ENCODE results near the gene DLG2.

The DLG2 gene

DNA sequence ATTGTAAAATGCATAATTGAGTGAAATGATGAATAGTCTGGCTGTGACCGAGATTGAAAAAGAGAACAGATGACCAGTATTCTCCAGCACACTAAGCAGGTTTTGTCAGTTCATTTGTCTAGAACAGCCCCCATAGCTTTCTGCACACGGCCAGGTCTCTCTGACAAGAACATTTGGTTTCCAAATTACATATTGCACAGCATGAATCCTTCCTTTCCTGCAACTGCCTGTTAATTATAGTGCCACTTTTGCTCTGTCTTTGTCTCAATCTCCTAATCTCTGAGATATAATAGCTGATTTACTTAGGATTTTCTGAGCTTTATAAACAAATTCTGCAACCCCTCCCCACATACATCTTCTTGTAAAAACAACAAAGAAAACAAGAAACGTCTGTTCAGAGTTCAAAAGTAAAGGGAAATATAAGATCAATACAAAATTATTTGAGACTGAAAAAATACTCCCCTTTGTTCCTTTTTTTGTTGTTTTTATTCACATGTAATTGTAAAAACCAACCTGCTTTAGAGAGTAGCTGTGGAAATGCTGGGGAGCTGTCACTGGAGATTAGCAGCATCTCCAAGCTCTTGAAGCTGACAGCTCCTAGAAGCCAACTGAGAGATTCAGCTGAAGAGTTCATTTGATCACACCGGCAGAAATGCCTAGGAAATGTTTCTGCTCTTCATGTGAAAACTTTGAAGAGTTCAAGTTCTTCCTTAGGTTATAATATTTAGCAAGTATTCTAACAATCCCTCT is 998.1 kb downstream of the DLG2 start:
- DNase-seq: no peak

DNA sequence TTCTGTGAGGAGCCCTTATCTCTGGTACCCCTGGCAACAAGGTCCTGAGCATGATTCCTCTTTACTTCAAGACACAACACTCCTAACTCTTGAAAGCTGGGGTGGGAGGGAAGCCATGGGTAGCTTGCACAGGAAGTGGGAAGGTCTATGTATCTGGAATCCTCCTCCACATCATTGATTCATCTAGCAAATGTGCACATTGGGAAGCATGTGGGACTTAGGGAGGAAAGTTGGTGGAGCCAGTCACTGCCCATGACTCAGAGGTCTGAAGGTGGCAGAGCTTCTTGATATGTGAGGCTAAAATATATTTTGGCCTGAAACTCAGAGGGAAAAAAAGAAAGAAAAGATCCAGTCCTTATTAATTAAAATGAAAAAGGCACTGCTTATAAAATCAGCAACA is 1000.9 kb downstream of the DLG2 start:
- DNase-seq: no peak

DNA sequence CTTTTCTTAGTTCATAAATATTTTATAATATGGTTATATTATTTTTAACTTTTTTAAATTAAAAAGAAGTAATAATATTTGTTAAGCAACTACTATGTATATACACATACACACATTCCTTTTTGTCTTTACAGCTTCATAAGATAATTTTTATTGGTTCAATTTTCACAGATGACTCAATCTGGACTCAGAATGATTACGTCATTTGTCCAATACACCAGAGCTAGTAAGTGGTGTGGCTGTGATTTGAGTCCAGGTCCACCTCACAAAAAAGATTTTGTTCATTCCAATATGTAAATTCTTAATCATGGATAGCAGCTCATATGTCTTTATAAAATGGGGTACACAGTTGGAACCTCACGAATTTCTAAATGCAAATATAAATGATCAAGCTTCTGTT is 1014.5 kb downstream of the DLG2 start:
- DNase-seq: no peak

DNA sequence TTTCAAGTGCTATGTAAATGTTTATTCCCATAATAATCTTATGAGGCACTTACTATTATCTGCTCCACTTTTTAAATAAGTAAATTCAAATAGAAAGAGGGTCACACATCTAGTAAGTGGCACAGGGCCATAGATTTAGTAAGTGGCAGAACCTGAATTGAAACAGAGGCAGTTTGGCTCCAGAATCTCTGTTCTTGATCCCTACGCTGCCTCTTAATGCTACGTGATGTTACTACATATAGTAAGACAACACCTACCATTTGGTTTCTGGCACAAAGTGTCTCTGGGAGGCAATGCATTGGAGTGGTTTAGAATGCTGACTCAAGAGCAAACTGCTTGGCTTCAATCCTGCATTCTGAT is 1018.3 kb downstream of the DLG2 start:
- no peak for DNase-seq

DNA sequence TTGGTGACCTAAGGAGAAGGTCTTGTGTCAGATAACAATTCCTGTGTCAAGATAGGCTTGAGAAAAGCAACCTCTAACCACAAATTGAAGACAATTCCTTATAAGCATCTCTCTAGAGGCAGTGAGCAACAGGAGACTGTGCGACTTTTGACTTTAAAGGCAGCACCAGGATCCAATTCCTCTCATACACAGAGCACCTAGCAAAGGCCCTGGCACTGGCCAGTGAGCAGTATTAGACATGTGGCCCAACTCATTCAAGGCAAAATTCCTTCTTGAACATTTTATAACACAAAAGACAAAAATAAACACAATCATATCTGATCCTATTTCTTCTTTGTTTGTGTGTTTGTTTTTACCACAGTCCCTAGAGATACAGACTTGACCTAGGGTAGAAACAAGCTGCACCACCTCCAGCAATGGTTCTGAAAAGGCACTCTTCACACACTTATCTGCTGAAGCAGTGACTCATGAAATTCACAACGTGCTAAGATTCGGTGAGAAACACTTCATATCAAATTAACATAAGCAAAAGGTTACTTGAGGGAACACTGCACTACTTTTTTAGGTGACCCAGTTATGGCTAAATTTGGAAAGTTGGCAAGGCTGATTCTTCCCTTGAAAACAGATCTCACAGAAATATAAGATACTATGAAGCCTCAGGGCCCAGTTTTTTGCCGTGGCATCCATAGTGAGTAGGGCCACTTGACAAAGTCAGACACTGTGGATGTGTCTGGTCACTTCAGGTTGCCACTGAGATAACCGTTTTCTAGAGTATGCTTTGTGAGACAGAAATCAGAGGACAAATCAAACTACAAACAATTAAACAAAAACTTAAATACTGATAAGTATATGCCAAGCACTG is 1018.9 kb downstream of the DLG2 start:
- DNase-seq: no peak

DNA sequence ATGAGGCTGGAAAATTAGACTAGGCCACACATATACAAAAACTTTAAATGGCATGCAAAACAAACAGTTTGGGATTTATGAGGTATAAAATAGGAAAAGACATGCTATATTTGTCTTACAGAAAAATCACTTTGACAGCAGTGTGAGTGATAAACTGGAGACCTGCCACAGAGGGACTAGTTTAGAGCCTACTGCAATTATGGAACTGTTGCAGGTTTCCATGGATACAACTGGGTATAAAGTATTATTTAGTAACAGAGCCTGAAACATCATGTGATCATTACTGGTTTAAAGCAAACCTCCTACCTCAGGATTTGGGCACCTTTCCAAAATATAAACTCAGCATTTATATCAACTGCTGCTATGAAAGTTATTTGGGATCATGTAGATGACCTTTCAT is 1032.5 kb downstream of the DLG2 start:
- DNase-seq: no peak

DNA sequence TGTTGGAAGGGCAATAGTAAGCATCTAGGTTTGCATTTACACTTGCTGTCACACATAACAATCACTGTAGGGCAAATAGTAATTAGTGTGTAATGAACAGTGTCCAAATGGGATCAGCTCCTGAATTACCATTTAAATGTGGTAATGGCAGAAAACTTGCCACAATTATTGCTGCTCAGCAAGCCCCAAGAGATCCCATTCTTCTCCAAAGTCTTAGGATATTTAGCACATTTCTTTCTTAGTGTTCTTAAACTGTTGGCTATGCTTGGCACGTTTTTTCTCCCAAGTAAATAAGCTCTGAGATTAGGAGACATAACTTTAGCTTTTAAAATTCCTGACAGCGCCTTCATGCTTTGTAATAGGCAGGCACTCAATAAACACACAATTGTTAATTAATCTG is 1037.0 kb downstream of the DLG2 start:
- DNase-seq: no peak

DNA sequence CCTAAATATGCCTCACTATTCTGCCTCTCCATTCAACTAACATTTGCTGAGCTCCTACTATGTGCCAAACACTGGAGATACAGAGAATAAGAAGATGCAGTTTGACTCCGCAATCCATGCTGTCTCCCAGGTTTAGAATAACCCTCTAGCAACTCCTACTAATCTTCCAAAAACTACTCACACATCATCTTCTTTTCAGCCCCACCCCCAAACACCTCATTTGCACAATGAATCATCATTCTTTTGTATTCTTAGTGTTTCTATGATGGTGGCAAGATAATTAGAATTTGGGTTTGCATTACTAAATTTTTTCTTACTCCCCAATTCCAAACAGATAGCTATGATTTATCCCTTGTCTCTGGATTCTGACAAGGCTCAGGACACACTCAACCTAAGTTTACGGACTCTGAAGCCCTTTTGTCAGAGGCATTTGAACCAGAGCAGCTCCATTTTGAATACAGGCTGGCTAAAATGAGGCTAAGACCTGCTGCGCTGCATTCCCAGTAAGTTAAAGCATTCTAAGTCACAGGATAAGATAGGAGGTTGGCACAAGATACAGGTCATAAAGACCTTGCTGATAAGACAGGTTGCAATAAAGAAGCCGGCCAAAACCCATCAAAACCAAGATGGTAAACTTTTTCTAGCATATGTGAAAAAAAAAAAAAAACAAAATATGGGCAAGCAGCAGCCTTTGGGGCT is 1038.9 kb downstream of the DLG2 start:
- no peak for DNase-seq

DNA sequence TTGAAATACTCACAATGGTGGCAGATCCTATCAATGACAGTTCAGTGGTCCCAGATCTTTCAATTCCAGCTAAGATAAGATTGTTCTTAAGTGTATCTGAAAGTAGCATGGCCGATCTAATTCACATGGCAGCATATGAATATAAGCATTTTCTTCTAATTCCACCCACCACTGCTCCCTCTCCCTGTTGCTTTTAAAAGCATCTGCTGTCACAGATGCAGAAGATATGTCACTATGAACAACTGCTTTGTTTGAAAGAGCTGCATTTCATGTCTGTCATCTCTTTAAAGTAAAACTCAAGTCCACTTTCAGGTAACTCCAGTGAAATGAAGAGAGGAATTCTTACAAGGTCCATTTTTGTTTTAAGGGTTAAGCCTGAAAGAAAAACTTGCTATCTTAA is 1044.0 kb downstream of the DLG2 start:
- DNase-seq: no peak

DNA sequence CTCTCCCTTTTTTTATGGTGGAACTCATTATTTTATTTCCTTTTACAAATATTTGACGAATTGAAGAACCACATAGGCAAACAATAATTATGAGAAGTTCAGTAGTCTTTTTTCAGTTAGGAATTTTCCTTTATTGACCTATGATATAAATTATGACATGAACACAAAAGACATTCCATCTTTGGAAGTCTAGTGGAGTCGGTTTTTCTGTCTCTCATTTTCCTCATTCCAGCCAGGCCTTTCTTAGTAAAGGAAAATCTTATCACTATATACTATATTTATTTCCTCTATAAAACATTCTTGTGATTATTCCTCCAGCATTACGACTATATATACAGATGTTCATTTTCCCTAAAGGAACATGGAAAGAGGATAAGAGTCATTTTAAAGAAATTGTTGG is 1046.1 kb downstream of the DLG2 start:
- DNase-seq: no peak

DNA sequence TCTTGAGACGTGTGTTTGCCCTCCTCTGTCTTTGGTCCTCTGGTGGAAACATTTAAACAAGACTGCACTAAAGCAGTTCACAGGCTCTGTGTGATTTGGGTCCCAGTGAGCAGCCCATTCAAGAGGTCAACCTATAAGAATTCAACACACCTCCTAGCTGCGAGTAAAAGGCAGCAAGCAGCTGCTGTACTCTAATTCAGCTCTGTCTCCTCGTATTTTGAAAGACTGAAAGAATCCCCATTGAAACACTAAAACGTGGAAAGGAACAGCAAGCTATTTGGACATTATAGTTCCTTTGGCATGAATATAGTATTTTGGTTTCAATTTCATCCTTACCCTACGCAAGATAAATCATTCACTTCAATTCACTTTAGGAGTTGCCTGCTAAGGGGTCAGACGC is 1046.7 kb downstream of the DLG2 start:
- DNase-seq: no peak

DNA sequence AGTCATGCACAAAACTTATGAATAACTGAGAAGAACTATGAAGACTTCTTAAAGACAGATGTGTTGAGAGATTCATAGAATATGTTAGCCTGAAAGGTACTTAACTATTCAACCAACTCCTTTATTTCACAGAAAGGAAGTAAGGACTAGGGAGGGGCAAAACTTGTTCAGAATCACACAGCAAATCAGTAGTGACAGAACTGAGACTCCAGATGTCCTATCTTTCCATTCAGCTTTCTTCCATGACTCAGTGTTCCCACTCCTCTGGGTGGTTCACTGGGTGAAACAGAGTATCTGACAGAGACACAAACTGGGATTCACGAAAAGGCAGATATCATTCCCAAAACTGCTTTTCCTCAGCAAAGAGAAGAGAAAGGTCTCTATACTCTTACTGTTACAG is 1053.3 kb downstream of the DLG2 start:
- DNase-seq: no peak

DNA sequence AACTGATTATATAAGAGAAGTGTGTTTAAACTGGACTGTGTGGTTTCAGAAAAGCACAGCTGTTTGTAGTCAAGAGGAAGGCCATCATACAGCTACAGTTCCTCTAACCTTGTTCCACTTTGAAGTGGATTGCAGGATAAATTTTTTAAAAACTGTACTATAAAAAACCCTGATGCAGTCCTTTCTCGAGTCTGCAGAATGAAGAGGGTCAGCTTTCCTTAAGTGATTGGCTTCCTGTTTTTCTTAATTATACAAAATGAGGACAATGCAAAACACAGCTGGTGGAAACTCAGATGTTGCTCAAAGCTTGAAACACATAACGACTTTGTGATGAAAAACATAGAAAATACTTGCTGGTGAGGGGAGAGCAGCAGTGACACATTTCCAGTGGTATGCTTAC is 1060.5 kb downstream of the DLG2 start:
- DNase-seq: no peak

DNA sequence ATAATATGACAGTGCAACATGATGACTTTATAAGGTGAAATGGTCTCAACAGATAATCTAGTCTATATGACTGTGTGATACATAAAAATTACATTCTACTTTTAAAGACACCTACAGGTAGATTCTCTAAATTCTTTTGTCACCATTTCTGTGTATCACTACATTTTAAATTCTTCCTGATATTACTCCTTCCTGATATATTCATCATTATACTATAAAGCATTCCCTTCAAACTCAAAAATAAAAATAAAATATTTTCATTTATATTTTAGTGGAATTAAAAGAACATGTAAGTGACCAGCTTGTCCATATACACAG is 1062.3 kb downstream of the DLG2 start:
- DNase-seq: no peak

DNA sequence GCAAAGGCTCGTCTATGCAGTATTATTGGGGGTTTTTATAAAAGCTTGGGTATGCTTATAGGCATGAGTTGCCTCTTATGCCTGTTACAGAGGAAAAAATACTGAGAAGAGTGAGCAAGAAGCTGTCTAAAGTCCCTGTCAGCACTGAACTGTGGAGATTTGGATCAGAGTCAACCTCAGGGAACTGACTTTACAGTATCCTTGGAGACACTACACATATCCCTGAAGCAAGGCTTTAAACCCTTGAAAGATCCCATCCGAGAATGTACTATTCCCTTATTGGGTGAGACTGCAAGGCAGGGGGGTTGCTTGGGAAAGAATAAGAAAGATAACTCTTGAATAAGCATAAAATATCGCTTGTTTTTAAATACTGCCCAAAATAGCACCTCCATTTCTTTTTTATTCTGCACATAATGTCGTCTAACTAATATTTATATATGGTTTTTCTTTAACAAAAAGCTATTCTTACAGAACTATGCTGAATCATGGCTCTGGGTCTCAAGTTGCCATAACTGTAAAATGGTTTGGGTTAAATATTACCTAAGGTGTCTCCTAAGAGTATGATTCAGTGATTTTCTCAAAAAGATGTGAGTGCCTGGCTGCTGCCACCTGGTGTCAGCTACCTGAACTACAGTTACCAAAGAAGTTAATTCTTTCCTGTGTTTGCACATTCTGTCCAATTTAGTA is 1062.8 kb downstream of the DLG2 start:
- DNase-seq: peak; percentile 39 to 48

DNA sequence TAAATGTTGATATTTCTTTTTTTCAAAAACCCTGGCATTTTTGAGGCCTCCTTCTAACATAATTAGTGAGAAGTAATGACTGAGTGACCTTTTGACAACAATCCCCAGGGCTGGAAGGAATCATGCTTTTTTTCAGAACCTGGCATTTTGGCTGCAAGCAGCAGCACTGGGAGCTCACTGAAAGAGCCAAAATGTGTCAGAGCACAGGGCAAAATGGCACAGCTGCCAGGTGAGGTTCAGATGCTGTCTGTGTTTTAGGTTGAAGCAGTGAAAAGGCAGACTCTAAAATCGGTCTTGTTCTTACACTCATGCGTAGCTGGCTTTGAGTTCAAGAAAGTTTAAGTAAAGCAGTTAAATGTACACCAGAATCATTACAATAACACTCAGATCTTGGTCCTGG is 1063.8 kb downstream of the DLG2 start:
- DNase-seq: no peak

DNA sequence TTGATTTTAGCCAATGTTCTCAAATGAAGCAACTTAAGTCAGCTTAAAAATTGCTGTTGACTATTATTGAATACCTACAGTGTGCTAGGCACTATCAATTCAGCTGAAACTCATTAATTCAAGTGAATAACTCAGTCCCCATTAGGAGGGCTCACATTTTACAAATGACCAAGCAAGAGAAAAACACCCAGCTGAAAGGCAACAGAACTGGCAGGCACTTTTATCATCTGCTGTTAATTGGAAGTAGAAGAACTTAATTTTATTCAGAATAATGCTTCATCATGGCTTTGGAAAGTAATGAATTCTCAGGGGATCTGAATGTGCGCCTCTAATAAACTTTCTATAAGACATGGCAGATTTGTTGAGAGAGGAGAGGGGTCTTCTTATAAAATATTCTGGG is 1066.9 kb downstream of the DLG2 start:
- no peak for DNase-seq

DNA sequence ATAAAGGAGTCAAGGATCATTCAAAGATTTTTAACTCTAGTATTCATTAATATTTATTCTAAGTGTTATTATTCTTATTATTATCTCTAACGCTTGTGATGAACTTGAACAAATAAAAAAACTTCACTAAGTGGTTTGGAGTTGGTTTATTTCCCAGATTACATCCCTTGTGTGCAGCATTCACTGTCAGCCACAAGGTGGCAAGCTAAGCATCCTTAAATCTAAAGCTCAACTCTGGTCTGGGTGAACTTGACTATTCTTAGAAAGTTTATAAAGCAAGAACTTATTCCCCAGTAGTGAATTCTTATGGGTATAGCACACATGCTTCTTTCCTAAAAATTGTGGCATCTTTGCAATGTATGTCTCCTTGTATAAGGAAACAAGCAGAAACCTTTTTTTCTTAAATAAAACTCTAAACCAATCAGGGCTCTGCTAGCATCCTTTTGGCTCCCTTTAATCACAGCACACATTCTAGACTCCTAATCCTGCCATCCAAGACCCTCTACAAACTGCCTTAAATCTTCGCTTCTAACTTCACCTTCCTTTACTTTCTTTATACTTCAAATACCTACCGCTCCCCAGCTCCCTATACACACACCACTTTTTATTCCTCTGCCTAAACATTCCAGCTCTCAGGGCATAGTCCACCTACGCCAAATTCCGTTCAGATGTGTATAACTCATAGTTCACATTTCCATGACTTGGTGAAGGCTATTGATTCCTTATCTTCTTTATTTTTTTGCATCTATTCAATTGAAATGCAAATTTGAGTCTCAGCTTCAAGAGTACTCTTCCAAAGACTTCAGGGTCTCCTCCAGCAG is 1068.8 kb downstream of the DLG2 start:
- DNase-seq: peak; percentile 13 to 26

DNA sequence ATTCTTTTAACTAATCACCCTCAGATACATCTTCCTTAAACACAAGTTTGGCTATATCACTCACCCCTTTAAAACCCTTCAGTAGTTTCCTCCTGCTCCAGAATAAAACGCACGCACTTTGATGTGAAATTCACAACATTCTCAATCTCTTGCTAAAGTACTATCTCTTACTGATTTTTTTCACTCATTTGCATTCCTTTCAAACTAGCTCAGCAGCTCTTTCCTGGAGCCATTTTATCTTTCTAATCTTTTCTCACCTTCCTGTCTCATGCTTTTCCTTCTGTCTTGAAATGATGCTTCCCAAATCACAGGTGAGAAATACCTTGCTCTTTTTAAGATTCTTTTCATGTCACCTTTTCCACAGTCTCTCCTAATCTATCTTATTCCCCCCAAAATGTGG is 1074.4 kb downstream of the DLG2 start:
- DNase-seq: no peak

DNA sequence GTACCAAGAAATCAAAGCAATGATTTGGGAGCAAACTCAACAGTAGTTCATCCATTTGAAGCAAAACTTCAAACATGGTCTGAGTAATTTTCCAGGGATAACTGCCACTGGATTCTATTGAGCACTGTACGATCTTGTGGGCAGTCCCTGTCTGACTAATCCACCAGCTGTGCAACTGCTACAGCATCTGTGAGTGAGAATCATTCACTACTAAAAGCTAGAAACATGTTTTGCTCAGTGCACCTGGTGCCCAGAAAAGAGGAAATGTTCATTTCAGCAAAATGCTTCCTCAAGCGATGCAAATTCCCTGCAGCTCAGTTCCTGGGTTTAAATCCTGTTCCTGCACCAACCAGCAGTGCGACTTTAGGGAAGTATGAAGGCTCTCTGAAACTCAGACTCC is 1077.9 kb downstream of the DLG2 start:
- no peak for DNase-seq

DNA sequence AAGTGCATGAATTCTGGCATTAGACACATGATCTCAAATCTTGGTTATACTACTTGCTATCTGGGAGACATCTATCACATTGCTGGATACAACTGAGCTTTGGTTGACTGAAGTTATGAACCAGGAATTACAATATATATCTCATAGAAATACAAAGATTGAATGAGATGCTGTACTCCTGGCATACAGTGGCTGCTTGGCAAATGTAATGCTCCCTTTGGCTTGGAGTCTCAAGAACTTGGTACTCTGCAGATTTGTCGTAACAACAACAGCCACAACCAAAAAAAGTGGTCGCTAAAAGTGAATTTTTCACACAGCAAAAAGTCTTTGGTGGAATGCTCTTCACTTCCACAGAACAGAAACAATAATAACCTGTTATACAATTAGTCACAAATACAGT is 1082.6 kb downstream of the DLG2 start:
- DNase-seq: no peak

All from inflammatory macrophage (primary cell).